HepG2 (cell line): ENCODE results near the gene WDR81. TPM values are rescaled to one million over a fixed set of nuclear protein-coding genes. Genes with fewer than 3 reads are reported as not detected.
A peak's percentile ranks its signal among the peaks of the same experiment; 100 is the strongest.

Experiments
- ATAC-seq: fragments of 200-7000 bp; cut with Tn5 transposase; 3 replicates; pipeline ENCODE4 v1.9.1; 2020; ENCODE audit warnings: mild to moderate bottlenecking, moderate library complexity
- BruUV-seq: library from RNA; stranded (reverse); fragments of 400-500 nt; replicated peaks from 2 replicates; lab custom pipeline; 2021; lab: Mats Ljungman, UMichigan
- CTCF ChIA-PET: fragments of 300-600 bp; formaldehyde crosslinking; extraction: SDS; loops from one replicate; lab custom pipeline; 2021; ENCODE audit warnings: low total read pairs, inconsistent platforms, low intra/inter-chr PET ratio; lab: Yijun Ruan, JAX
- POLR2A ChIA-PET: fragments of 350-600 bp; sonication (Branson Sonifier 250); formaldehyde crosslinking; loops from one replicate; lab custom pipeline; 2020; ENCODE audit warnings: antibody characterized with exemption, inconsistent platforms; lab: Yijun Ruan, JAX
- DNase-seq: peaks from one replicate; pipeline ENCODE4 v3.0.0-alpha.2; 2015; ENCODE audit warnings: low spot score
- FAIRE-seq: peaks from 3 replicates; lab custom pipeline; 2011; peaks lifted over from hg19 to GRCh38; lab: Jason Lieb, UNC
- H2AFZ ChIP-seq: one replicate; pipeline ENCODE4 v1.6.1; 2011; ENCODE audit warnings: low read length, inconsistent platforms
- H3K27ac ChIP-seq: fragments of 300-600 bp; 3 replicates; pipeline ENCODE4 v1.8.0; 2011; ENCODE audit warnings: mixed run types, mild to moderate bottlenecking, mixed read lengths, low read length, inconsistent platforms; ENCODE audit not compliant: insufficient read depth; ENCODE audit errors: extremely low read length
- H3K27me3 ChIP-seq, 2 experiments: fragments of 200-600 bp in 1 of 2; 2 replicates in 1 of 2; 3 replicates in 1 of 2; pipeline versions ENCODE4 v1.6.0 to v1.8.0; 2011; ENCODE audit warnings: low read length in 2 of 2, mild to moderate bottlenecking in 2 of 2, moderate library complexity in 2 of 2, inconsistent platforms in 1 of 2; ENCODE audit not compliant: insufficient read depth in 2 of 2, control insufficient read depth in 1 of 2
- H3K36me3 ChIP-seq, 2 experiments: fragments of 200-600 bp in 1 of 2; replicated peaks in 1 of 2; 2 replicates in 1 of 2; 3 replicates in 1 of 2; pipeline versions ENCODE4 v1.5.1 to v1.8.0; 2011; ENCODE audit warnings: low read length in 2 of 2, inconsistent platforms in 1 of 2; ENCODE audit not compliant: insufficient read depth in 2 of 2, control insufficient read depth in 1 of 2
- H3K4me1 ChIP-seq: 2 replicates; pipeline ENCODE4 v1.5.1; 2012; ENCODE audit warnings: low read length, inconsistent platforms; ENCODE audit not compliant: insufficient read depth
- H3K4me2 ChIP-seq: 2 replicates; pipeline ENCODE4 v1.6.0; 2011; ENCODE audit warnings: low read depth, low read length, inconsistent platforms
- H3K4me3 ChIP-seq, 3 experiments: fragments of 200-600 bp in 1 of 3; sonication (generic), shearing (Covaris generic) in 1 of 3; replicated peaks in 1 of 3; 2 replicates each; pipeline ENCODE4 v1.5.1; 2011 to 2016; ENCODE audit warnings: low read length in 3 of 3, inconsistent platforms in 2 of 3, low read depth in 2 of 3, mild to moderate bottlenecking in 2 of 3, control low read depth in 1 of 3, mixed read lengths in 1 of 3; ENCODE audit not compliant: insufficient read depth in 1 of 3
- H3K79me2 ChIP-seq: one replicate; pipeline ENCODE4 v1.6.1; 2011; ENCODE audit warnings: low read length, inconsistent platforms; ENCODE audit not compliant: insufficient read depth
- H3K9ac ChIP-seq: 2 replicates; pipeline ENCODE4 v1.6.0; 2011; ENCODE audit warnings: mild to moderate bottlenecking, low read depth, low read length, inconsistent platforms; ENCODE audit not compliant: insufficient read depth
- H3K9me3 ChIP-seq: 2 replicates; pipeline ENCODE4 v1.5.1; 2012; ENCODE audit warnings: mild to moderate bottlenecking, low read length
- H4K20me1 ChIP-seq: 2 replicates; pipeline ENCODE4 v1.6.0; 2011; ENCODE audit warnings: inconsistent platforms, mild to moderate bottlenecking, low read length, moderate library complexity; ENCODE audit not compliant: insufficient read depth
- AGO2 ChIP-seq: fragments of 200-400 bp; formaldehyde crosslinking; optimal IDR thresholded peaks from 2 replicates; pipeline ENCODE3; 2017; ENCODE audit warnings: mild to moderate bottlenecking, low read depth, low read length, moderate library complexity
- ATF7 ChIP-seq, 2 experiments: fragments of 450-650 bp in 1 of 2; sonication (generic) in 1 of 2; formaldehyde crosslinking in 1 of 2; IDR thresholded peaks; 2 replicates each; pipeline versions ENCODE4 v1.4.0 to v1.6.1; 2016 to 2020; ENCODE audit warnings: antibody characterized with exemption in 1 of 2, mild to moderate bottlenecking in 1 of 2, missing genetic modification reagents in 1 of 2
- DMAP1 ChIP-seq: IDR thresholded peaks from 2 replicates; pipeline ENCODE4 v1.6.1; 2016
- POLR2A ChIP-seq, 2 experiments: IDR thresholded peaks; 2 replicates each; pipeline ENCODE4 v1.6.1; 2011; ENCODE audit warnings: low read depth in 2 of 2, low read length in 2 of 2, mild to moderate bottlenecking in 1 of 2, moderate library complexity in 1 of 2; ENCODE audit not compliant: insufficient read depth in 1 of 2
- RAD21 ChIP-seq: fragments of 450-650 bp; formaldehyde crosslinking; IDR thresholded peaks from 2 replicates; pipeline ENCODE4 v1.5.0; 2020; ENCODE audit warnings: mild to moderate bottlenecking
- RBFOX2 ChIP-seq: fragments of 200-400 bp; formaldehyde crosslinking; IDR thresholded peaks from 2 replicates; pipeline ENCODE4 v1.6.1; 2017; ENCODE audit warnings: low read depth, mild to moderate bottlenecking, low read length
- SIN3A ChIP-seq: IDR thresholded peaks from 2 replicates; pipeline ENCODE4 v1.6.1; 2011; ENCODE audit warnings: low read depth, mild to moderate bottlenecking, control low read depth, low read length, borderline replicate concordance
- ZBTB38 ChIP-seq: sonication (generic); formaldehyde crosslinking; IDR thresholded peaks from 2 replicates; pipeline ENCODE4 v1.5.1; 2020; ENCODE audit warnings: mild to moderate bottlenecking, missing genetic modification reagents
- ZNF510 ChIP-seq: sonication (generic); formaldehyde crosslinking; IDR thresholded peaks from 2 replicates; pipeline ENCODE4 v1.4.0; 2020; ENCODE audit warnings: low read depth, mild to moderate bottlenecking, missing genetic modification reagents
- ZNF547 ChIP-seq: sonication (generic); formaldehyde crosslinking; IDR thresholded peaks from 2 replicates; pipeline ENCODE4 v1.5.1; 2020; ENCODE audit warnings: mild to moderate bottlenecking, missing genetic modification reagents
- ZNF775 ChIP-seq: sonication (generic); formaldehyde crosslinking; IDR thresholded peaks from 2 replicates; pipeline ENCODE4 v1.4.0; 2020; ENCODE audit warnings: missing genetic modification reagents, mild to moderate bottlenecking, moderate library complexity, borderline replicate concordance
- WGBS: methylation state at CpG from one replicate; pipeline ENCODE4 v1.1.6; 2017; ENCODE audit warnings: low lambda C conversion rate; 5-methylcytosine and 5-hydroxymethylcytosine counted together
- in situ Hi-C: cut with HindIII; loops from 2 replicates; pipeline ENCODE4 v1.10.0; 2017; ENCODE audit warnings: low pct_unique_long_range_greater_than_20kb; ENCODE audit not compliant: extremely low pct_ligation_motif_present
- intact Hi-C: fragments of 100-400 bp; cut with micrococcal nuclease; formaldehyde crosslinking; loops from one replicate; pipeline ENCODE4 v1.10.0; 2022; ENCODE audit not compliant: unreplicated experiment
- polyA plus RNA-seq, 8 experiments: library from polyadenylated mRNA; depleted of rRNA in 3 of 8; stranded (reverse) in 7 of 8; unstranded in 1 of 8; fragments of >200 nt; fragmentation: Illumina TruSeq in 4 of 8; extraction: Trizol in 4 of 8; gene quantifications; 2 replicates each; pipeline versions ENCODE4 v1.2.1 to v1.2.3, GENCODE V29; 2011 to 2016; ENCODE audit warnings: low read depth in 4 of 8, missing spikeins in 1 of 8, mixed read lengths in 1 of 8; ENCODE audit not compliant: insufficient read depth in 1 of 8
- total RNA-seq, 5 experiments: library from RNA; depleted of rRNA; stranded (reverse); fragments of >200 nt; fragmentation: Illumina TruSeq; extraction: Trizol; gene quantifications; 2 replicates each; pipeline ENCODE4 v1.2.3, GENCODE V29; 2016; ENCODE audit warnings: low read depth in 1 of 5
- TF ChIP-seq, protein P1 (sequence below): sonication (generic); formaldehyde crosslinking; conservative IDR thresholded peaks from 2 replicates; pipeline ENCODE4 v1.4.0; 2020; ENCODE audit warnings: missing genetic modification reagents
- TF ChIP-seq, protein P2 (sequence below): IDR thresholded peaks from 2 replicates; pipeline ENCODE4 v1.6.1; 2016; ENCODE audit warnings: low read depth

The WDR81 gene
- total and polyA plus RNA-seq, 2 of the 13 experiments (the other 11 are each of a cell fraction or from before 2014, with no cell fraction given), result 9.1 to 16.7 TPM

- peaks cover 5% of the 10 kb centered on the region in 2 experiments; a peak in 4 of 5 replicates for H3K36me3 ChIP-seq
- H3K9me3 ChIP-seq, result no peaks in the 10 kb centered on the region
- CTCF ChIA-PET, result no interaction called here
- no peak overlapping the region for H3K9ac ChIP-seq
- H3K79me2 ChIP-seq, result peaks cover 3% of the 10 kb centered on the region
- H3K4me3 ChIP-seq, result no peak overlapping the region
- peak overlapping the region; percentile 32 for H3K27ac ChIP-seq
- no TSS peak for BruUV-seq
- 98% methylated on average over 22 of the region's 38 CpGs for WGBS
- ATAC-seq, result no peak
- in situ Hi-C loops (no loop called here), intact Hi-C loops (no loop called here)
- H3K4me2 ChIP-seq, result no peak overlapping the region
- no peak overlapping the region for H2AFZ ChIP-seq
- POLR2A ChIA-PET, result interaction anchor here (0.8 to 6.3 kb wide), 5 partner anchors 9 to 29 kb away, joined by 3 to 44 read pairs (median 12); partner anchors contain the start of genes SERPINF1, SERPINF2 and WDR81
- no peaks in the 10 kb centered on the region for H4K20me1 ChIP-seq
- H3K27me3 ChIP-seq, result no peaks in the 10 kb centered on the region
- H3K4me1 ChIP-seq, result peaks cover 47% of the 10 kb centered on the region
- TF ChIP-seq SIN3A (no peak), DMAP1 (no peak), ZNF510 (CRISPR knock-in tag) (no peak), POLR2A (IDR thresholded peaks at IDR 0.05; ENCODE audit: insufficient read depth in 1 of 2, low read depth in 2 of 2, low read length in 2 of 2) (0 out of 4 replicates have a peak, but pooled peaks of 1 of the 2 experiments have one; percentile 5), AGO2 (peak; percentile 93), ZNF775 (CRISPR knock-in tag) (no peak), ZBTB38 (peak; percentile 79), ZNF547 (CRISPR knock-in tag) (no peak), ATF7 (IDR thresholded peaks at IDR 0.05) (no peak), ATF7 (CRISPR knock-in tag; IDR thresholded peaks at IDR 0.05) (no peak), RBFOX2 (peak; percentile 66), RAD21 (CRISPR knock-in tag) (no peak)
- TF ChIP-seq, protein P1, sequence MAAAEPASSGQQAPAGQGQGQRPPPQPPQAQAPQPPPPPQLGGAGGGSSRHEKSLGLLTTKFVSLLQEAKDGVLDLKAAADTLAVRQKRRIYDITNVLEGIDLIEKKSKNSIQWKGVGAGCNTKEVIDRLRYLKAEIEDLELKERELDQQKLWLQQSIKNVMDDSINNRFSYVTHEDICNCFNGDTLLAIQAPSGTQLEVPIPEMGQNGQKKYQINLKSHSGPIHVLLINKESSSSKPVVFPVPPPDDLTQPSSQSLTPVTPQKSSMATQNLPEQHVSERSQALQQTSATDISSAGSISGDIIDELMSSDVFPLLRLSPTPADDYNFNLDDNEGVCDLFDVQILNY, result no peak
- TF ChIP-seq, protein P2, sequence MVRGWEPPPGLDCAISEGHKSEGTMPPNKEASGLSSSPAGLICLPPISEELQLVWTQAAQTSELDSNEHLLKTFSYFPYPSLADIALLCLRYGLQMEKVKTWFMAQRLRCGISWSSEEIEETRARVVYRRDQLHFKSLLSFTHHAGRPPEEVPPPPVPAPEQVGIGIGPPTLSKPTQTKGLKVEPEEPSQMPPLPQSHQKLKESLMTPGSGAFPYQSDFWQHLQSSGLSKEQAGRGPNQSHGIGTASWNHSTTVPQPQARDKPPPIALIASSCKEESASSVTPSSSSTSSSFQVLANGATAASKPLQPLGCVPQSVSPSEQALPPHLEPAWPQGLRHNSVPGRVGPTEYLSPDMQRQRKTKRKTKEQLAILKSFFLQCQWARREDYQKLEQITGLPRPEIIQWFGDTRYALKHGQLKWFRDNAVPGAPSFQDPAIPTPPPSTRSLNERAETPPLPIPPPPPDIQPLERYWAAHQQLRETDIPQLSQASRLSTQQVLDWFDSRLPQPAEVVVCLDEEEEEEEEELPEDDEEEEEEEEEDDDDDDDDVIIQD (CRISPR knock-in tag), result no peak
- no peak for FAIRE-seq
- no peak for DNase-seq
These were observed 9.3 kb downstream of the WDR81 start for GRCh38 chr17:1733759-1734158.
